Effector CD8-positive, alpha-beta T cell (primary cell): ENCODE results near the gene ARID2.

Experiments used
- DNase-seq: peaks from one replicate; lab custom pipeline; 2025; lab: John Stamatoyannopoulos, UW

Gene ARID2

GRCh38 chr12:45768194-45768593 is 38.7 kb downstream of the ARID2 start:
- no peak for DNase-seq

DNA sequence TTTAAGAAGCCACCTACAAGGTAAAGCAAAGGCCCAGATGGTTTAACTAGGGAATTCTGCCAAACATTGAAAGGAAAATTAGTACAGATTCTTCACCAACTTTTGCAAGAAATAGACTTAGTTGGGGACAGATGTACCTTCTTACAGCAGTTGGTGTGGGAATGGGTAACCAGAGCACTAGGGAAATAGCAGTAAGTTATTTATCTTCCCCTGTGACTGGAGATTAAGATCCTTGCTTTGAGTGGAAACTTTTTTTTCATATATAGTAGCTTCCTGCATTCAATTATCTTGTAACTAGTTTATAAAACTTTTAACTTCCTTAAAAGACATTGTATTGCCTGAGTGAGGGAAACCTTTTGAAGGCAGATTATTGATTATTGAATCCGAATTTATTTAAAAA is 44.2 kb downstream of the ARID2 start:
- no peak for DNase-seq

DNA sequence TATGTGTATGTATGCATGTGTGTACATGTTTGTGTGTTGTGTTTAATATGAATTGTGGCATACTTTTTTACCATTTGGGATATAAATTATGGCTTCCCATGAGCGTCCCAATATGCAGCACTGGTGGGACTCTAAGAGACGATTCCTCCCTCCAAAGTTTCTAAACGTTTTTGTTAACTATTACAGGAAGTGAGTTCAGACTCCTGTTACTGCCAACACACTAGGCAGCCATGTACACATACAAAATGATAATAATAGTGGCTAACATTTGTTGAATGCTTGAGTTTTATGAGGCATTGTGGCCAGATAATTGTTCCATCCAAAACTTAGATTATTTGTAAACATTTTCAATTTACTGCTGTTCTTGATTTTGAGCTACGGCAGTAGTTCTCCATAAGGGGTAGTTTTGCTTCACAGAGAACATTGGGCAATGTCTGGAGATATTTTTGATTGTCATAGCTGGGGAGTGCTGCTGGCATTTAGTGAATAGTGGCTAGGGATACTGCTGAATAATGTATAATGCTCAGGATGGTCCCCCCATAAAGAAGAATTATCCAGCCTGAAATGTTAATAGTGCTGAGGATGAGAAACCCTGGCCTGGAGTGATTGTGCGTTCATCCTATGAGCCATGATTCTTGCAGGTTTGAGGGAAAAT is 45.1 kb downstream of the ARID2 start:
- DNase-seq, result no peak

DNA sequence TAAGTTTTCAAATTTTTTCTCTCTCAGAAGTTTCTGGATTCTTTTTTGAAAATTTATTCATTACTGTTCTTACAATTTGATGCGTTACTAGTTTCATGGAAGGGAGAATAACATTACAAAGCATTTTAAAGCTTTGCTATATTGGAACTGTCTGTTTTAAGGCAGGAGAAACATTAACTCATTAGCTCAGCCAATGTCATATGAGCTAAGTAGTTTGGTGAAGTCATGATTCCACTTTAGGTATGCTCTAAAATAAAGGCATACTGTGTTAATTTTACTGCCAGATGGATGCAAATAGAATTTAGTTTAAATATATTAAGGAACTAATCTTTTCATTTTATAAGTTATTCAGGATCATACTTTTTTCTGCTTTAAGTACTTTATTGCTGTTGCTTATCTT is 46.0 kb downstream of the ARID2 start:
- no peak for DNase-seq

DNA sequence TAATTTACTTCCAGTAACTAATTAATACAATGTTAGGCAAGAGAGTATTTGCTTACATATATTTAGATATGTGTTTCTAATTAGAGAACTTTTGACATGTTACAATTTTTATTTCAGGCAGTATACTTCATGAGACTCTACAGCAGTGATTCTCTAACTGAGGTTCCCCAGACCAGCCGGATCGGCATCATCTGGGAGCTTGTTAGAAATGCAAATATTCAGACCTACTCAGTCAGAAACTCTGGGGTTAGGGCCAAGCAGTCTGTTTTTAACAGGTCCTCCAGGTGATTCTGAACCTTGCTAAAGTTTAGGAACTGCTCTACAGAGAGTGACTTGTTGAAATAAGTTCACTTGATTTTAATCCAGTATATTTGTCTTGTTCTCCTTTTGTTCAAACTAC is 46.5 kb downstream of the ARID2 start:
- no peak for DNase-seq

GRCh38 chr12:45779936-45780335 is 50.4 kb downstream of the ARID2 start:
- DNase-seq, result no peak

- no peak for DNase-seq
Measured at GRCh38 chr12:45781080-45781479, 51.6 kb downstream of the ARID2 start.

- no peak for DNase-seq
Measured at GRCh38 chr12:45785315-45785714, 55.8 kb downstream of the ARID2 start.

- DNase-seq, result no peak
Measured at GRCh38 chr12:45789025-45789424, 59.5 kb downstream of the ARID2 start.

- no peak for DNase-seq
Measured at GRCh38 chr12:45794422-45794821, 64.9 kb downstream of the ARID2 start.

DNA sequence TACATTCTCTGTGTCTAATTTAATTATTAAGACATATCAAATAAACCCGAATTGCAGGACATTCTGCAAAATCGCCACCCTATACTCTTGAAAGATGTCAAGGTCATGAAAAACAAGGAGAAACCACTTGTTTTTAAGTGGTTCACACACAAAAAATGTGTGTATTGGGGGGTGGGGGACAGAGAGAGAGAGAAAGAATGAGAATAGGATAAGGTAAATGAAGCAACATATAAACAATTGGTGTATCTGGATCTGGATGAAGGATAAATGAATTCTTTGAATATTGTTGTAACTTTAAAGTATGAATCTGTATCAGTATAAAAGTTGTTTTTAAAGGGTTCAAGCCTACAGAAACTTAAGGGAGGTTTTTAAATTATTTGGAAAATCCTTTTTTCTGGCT is 72.1 kb downstream of the ARID2 start:
- DNase-seq, result no peak

GRCh38 chr12:45803111-45803510 is 73.6 kb downstream of the ARID2 start:
- no peak for DNase-seq

GRCh38 chr12:45816652-45817051 is 87.1 kb downstream of the ARID2 start:
- DNase-seq, result no peak

GRCh38 chr12:45827974-45828373 is 98.5 kb downstream of the ARID2 start:
- DNase-seq, result no peak

DNA sequence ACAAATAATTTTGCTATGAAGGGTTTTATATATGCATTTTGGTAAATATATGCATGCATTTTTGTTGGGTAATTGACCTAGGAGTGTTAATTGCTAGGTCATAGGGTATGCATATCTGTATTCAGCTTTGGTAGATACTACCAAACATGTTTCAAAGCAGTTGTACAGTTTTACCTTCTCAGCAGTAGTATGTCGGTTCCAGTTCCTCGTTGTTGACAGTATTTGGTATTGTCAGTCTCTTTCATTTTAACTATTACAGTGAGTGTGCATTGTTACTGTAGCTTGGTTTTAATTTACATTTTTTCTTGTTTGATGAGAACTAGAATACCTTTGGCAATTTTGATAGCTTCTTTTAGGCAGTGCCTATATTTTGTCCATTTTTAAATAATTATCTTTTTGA is 98.9 kb downstream of the ARID2 start:
- no peak for DNase-seq

GRCh38 chr12:45831590-45831989 is 102.1 kb downstream of the ARID2 start:
- no peak for DNase-seq

DNA sequence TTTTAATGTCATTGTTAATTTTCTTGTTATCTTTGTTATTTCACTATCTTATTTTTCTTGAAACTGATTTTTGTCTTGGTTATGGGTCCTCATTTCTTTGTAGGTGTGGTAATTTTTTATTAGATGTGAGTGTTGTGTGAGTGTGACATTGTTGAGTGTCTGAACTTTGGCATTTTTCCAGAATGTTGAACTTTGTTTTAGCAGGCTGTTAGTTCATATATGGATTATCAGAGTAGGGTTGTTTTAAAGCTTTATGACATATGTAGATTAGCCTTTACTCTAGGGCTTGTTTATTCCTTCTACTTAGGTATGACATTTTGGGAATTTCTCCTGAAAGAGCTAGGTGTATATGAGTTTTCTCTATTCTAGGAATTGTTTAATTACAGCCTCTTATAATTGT is 103.9 kb downstream of the ARID2 start:
- DNase-seq, result no peak

- no peak for DNase-seq
Measured at GRCh38 chr12:45834809-45835208, 105.3 kb downstream of the ARID2 start.

DNA sequence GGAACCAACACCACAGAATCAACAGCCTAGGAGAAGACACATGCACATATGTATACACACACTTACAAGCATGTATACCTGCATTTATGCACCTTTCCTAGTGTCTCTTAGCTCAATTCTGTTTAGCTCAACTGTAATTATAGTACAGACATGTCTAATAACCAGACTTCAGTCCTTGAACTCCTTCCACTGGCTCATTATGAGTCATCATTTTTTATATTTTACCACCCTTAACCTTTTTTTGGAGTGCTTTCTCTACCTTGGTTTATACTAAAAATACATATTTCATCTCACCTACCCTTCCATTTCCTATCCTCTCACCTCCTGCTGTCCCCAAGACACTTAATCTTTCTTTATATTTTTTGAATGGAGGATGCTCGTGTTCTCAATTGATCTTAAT is 110.4 kb downstream of the ARID2 start:
- DNase-seq, result no peak

DNA sequence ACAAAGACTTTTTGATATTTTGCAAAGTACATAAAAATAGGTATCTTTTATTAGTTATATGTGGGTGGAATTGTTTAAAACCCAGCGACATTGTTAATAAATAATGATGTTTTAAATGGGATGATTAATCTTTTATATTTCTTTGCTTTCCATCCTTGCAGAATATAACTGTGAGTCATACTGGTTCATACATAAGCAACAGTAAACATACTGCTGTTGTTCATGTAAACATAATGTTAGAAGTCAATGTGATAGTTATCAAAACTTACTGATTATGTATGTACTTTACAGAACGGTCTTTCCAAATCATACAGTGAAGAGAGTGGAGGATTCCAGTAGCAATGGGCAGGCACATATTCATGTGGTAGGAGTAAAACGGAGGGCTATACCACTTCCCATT is 119.8 kb downstream of the ARID2 start:
- DNase-seq, result no peak

- DNase-seq, result no peak
Measured at GRCh38 chr12:45850302-45850701, 120.8 kb downstream of the ARID2 start.

- DNase-seq, result no peak
Measured at GRCh38 chr12:45852508-45852907, 123.0 kb downstream of the ARID2 start.

GRCh38 chr12:45853550-45853949 is 124.0 kb downstream of the ARID2 start:
- DNase-seq, result no peak

DNA sequence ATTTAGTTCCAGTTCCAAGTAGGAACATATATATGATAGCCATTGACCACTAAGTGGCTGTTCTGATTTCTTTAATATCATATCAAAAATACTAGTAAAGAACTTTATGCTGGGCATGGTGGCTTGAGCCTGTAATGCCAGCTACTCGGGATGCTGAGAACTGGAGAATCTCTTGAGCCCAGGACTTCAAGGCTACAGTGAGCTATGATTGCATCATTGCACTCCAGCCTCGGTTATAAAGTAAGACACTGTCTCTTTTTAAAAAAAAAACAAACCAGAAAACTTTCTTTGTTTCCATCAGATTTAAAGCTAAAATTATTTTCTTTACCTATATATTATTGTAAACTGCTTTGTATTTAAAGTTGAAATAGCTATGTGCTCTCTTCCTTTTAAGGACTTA is 133.8 kb downstream of the ARID2 start:
- no peak for DNase-seq

GRCh38 chr12:45866299-45866698 is 136.8 kb downstream of the ARID2 start:
- no peak for DNase-seq
